Stimulated activated CD4-positive, alpha-beta T cell treated with anti-CD3 and anti-CD28 coated beads, Interleukin-2, amount 100 ng/mL, for 48 hours (primary cell): Measurements from ENCODE around the gene FUT1.
"Not testable (repeated sequence)": the region's sequence is repeated elsewhere in the genome, so short reads cannot be mapped to it uniquely, and the experiment has no call there.

Source experiments
- DNase-seq, 2 donors: peaks; one replicate each; pipeline ENCODE4 v3.0.0-alpha.2; 2020

The FUT1 gene

GRCh38 chr19:48768171-48768753 lies 15.8 kb upstream of the FUT1 start:
- DNase-seq: not testable (repeated sequence)

GRCh38 chr19:48765816-48766215 lies 13.4 kb upstream of the FUT1 start:
- DNase-seq: not testable (repeated sequence)

GRCh38 chr19:48760504-48761205 lies 8.2 kb upstream of the FUT1 start:
- DNase-seq: no peak

DNA sequence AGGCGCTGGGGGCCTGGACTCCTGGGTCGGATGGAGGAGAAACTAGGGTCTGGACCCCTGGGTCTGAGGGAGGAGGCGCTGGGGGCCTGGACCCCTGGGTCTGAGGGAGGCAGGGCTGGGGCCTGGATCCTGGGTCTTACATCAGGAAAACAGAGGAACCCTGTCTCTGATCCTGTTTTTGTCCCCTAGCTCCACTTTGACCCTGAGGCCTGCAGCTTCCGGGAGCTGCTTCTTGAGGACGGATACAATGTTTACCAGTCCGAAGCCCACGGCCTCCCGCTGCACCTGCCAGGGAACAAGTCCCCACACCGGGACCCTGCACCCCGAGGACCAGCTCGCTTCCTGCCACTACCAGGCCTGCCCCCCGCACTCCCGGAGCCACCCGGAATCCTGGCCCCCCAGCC lies 5.3 kb upstream of the FUT1 start:
- DNase-seq: no peak

GRCh38 chr19:48757089-48757675 lies 4.7 kb upstream of the FUT1 start:
- no peak for DNase-seq

GRCh38 chr19:48756686-48757085 lies 4.2 kb upstream of the FUT1 start:
- DNase-seq: no peak

- no peak for DNase-seq
These were observed 3.8 kb upstream of the FUT1 start for GRCh38 chr19:48756212-48756611.

DNA sequence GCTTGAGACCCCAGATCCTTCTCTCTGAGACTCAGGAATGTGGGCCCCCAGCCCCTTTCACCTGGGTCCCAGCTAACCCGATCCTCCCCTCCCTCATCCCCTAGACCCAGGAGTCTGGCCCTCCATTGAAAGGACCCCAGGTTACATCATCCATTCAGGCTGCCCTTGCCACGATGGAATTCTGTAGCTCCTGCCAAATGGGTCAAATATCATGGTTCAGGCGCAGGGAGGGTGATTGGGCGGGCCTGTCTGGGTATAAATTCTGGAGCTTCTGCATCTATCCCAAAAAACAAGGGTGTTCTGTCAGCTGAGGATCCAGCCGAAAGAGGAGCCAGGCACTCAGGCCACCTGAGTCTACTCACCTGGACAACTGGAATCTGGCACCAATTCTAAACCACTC lies 3.3 kb upstream of the FUT1 start:
- no peak for DNase-seq

DNA sequence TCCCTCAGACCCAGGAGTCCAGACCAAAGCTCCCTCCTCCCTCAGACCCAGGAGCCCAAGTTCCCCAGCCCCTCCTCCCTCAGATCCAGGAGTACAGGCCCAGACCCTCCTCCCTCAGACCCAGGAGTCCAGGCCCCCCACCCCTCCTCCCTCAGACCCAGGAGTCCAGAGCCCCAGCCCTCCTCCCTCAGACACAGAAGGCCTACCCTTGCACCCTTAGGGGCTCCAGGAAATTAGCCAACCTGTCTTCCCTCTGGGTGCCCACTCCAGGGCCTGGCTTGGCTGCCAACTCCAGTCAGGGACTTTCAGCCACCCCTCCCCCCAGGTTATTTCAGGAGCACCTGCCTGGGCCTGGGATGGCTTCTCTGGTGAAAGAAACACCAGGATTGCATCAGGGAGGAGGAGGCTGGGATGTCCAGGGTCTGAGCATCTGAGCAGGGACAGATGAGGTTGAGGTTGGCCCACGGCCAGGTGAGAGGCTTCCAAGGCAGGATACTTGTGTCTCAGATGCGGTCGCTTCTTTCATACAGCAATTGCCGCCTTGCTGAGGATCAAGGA lies 2.7 kb upstream of the FUT1 start, which contains the start of gene FGF21:
Gene FGF21 (plus strand): TSS at position 441 of the 558 bp plus-strand sequence. CDS start 713 bp downstream, outside the sequence.
- no peak for DNase-seq

- no peak for DNase-seq
These were observed 471 bp downstream of the FUT1 start for GRCh38 chr19:48751845-48752495.

- no peak for DNase-seq
These were observed 1.5 kb downstream of the FUT1 start for GRCh38 chr19:48750771-48751504.

GRCh38 chr19:48750351-48750750 lies 2.1 kb downstream of the FUT1 start:
- DNase-seq: no peak

GRCh38 chr19:48749571-48750198 lies 2.8 kb downstream of the FUT1 start:
- no peak for DNase-seq

- DNase-seq: peak; percentile 47 to 50
These were observed 5.5 kb downstream of the FUT1 start, which contains the start of gene IZUMO1 for GRCh38 chr19:48746738-48747575. IZUMO1 (minus strand) TSS chr19:48746909; CDS start chr19:48745859, 1,050 bp downstream.

DNA sequence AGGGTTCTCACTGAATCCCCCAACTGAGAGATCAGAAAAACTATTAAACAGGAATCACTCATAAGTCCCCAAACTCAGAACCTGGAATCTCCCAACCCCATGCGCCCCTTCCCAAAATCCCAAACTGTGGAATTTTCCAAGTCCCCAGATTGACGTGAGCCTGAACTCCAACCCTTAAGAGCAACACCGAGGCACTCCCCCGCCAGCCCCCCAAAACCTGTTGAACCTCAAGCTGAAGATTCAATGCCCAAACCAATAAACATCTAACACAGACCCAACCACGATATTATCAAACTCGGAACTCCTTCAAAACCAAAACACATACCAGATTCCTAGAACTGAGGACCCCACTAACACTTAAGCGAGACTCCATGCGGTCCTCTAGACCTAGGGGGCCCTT lies 6.3 kb downstream of the FUT1 start:
- no peak for DNase-seq

GRCh38 chr19:48745208-48745995 lies 7.0 kb downstream of the FUT1 start:
- peak; percentile 37 to 49 for DNase-seq

- no peak for DNase-seq
These were observed 10.3 kb downstream of the FUT1 start for GRCh38 chr19:48742096-48742495.

- DNase-seq: peak in 1 of 2 donors; percentile 54
These were observed 11.1 kb downstream of the FUT1 start for GRCh38 chr19:48741129-48741999.
